Activated CD4-positive, CD25-positive, alpha-beta regulatory T cell treated with anti-CD3 and anti-CD28 coated beads, Interleukin-2, amount 50 U/mL, for 72 hours (primary cell): ENCODE data around the gene PNKP.
A peak's percentile ranks its signal among the peaks of the same experiment; 100 is the strongest.

Experiments used
- DNase-seq: peaks from one replicate; pipeline ENCODE4 v3.0.0; 2021

The PNKP gene

DNA sequence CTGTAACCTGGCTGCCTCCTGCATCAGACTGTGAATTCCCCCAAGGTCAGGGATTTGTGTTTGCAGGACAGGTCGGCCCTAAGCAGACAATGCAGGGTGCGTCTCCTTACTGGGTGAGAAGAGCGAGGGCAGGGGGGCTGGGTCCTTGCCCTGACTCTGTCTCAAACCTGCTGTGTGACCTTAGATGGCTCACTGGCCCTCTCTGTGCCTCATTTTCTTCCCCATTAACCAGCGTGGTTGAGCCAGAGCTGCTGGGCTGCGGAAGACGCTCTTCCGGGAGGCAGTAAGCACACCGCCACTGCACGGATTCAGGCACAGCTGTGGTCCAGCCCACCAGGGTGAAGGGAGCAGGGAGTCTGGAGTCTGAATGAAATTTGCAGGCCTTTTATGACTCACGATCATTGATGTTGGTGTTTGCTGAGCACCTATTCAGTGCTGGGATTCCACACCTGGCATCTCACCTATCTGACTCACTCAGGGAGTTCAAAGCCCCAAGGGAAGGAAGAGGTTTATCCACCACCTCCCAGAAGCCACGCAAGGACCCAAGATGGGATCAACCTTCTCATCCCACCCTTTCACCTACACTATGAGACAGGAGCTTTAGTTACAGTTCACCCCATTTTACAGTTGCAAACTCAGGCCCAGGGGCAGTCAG lies 7.3 kb upstream of the PNKP start:
- no peak for DNase-seq

DNA sequence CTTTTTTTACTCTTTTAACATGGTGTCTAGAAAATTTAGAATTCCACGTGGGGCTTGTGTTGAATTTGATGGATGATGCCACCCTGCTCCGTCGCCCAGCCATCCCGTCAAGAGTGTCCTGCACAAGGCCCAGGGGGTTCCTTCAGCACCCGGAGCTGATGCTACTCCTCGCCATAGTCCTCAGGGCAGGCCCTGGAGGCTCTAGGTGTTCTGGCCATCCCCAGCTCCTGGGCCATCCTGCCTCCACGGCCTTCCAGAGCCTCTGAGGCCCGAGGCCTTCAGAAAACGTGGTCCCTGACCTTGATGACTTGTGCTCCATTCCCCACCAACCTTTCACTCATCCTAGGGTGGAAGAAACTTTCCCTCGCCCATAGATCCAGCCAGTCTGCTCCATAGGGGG lies 6.5 kb upstream of the PNKP start:
- no peak for DNase-seq

DNA sequence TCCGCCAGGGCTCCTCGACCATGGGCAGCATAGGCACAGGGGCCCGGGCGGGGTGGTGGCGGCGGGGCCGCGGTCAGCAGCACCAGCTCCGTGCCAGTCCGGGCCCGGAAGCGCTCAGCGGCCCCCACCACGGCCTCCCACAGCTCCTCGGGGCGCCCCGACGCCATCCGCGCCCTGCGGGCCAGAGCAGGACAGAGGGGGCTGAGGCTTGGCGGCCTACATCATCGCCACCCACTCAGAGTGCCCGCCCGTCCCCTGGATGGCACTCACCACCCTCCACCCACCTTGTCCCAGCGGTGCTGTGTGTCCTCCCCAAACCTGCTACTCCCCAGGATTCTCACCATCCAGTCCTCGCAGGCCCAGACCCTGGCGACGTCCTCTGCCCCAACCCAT lies 5.7 kb upstream of the PNKP start:
- no peak for DNase-seq

DNA sequence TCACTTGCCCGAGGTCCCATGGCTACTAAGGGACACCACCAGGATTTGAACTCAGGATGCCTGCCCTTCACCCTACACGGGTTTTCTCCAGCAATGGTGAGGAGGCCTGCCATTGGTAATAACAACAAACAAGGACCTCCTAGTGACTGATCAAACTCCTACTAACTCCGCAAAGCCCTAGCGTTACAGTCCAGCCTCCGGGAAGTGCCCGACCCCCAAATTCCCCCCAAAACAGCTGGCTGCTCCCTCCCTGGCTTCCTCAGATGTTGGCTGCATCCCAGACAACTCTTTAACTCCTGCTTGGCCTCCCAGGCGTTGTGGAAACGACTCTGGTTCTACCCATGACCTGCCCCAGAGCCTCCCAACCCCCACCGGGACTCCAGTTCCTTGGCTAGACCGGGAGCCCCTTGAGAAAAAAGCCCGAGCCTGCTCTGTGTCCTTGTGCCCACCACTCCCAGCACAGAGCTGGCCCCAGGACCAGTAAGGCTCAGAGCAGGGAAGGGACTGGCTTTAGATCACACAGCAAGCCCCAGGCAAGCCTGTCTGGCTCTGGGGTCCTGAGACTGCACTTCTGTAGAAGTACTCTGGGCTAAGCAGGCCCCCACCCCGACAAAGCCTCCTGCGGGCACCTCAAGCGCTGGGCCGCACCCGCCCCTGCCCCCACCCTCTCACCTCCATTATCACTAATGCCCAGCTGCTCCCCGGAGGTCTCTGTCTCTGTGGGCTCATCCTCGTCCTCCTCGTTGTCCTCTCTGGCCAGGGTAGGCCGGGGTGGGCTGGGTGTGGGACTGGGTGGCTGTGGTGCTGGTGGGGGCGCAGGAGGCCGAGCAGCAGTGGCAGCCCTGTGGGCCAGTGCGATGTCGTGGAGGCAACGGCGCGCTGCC lies 5.1 kb upstream of the PNKP start:
- no peak for DNase-seq

DNA sequence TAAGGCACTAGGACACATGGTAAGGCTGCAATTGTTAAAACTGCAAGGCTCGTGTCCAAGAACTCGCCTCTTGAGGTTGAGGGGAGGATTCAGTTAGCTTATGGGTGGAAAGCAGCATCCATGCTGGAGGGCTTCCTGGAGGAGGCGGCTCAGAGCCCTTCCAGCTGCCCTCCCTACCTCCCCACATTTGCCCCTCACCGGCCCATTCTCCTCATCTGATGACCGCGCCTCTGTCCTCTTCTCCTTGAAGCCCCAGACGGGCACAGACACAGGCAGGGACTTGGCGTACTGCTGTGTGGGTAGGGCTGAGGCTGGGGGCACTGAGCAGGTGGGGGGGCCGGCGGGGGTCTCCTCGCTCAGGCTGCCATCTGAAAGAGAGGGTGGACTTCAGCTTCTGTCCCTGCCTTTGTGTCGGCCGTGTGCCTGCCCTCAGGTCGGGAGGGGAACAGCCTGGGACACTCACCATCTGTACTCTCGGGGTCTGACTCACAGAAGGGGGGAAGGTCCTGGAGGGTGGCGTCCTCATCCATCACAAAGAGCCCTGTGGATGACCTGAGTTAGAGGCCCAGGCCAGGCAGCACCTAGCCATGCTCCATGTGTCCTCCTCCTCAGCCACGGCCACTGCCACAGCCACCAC lies 4.1 kb upstream of the PNKP start:
- DNase-seq = no peak

DNA sequence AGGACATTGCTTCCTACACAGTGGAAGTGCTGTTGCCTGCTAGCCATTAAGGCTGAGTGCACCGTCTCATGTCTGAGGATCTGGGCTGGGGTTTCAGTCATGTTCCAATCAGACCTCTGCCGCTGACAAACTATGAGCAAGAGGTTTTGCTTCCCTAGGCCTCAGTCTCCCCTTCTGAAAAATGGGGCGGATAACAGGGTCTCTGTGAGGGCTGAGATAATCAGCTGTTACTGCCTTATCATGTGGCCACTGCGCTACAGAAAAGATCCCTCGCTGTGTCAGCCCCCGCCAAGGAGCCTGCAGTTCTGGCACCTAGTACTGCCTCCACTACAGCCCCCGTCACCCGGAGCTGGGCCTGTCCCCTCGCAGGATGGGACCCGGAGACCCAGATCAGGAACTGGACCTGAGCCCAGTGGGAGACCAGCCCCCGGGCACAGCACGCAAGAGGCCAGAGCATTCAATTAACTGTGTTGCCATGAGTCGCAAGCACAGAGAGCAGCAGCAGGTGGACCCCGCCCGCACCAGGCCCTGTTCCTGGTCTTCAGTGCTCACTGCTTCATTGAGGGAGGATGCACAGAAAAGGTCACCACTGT lies 3.0 kb upstream of the PNKP start:
- DNase-seq = no peak

DNA sequence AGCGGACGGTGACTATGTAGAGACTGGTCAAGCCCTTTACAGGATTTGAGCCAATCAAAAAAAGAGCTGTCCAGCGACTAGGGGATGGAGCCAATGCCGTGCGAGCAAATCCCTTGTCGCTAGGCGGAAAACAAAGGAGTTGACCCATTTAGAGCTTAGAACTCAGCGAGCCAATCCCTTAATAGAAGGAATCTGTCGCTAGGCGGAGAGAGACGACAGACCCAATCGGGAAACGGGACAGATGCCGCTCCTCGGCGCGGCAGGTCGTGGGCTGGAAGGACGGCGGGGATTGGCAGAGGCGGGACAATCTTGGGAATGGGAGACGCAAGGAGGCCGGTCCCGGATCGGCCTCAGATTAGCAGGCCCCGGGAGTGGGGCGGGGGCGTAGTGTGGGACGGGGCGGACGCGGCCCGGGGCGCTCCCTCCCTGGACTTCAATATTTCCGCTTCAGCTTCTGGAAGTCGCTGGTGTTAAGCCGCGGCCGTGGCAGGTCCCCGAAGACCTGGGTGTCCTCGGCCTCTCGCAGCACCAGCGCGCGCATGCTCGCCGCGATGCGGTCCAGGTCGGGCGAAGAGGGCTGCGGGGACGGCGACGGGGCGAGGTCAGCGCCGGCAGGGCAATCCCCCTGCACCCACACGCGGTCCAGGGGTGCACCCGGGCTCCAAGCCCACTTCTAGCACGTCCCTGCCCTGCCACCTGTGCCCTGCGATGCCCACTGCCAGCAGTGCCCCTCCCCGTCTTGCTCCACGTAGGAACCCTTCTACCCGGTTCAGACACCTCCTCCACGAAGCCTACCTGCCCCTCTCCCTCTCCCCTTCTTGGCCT lies 2.3 kb upstream of the PNKP start:
- peak; percentile 86 for DNase-seq

DNA sequence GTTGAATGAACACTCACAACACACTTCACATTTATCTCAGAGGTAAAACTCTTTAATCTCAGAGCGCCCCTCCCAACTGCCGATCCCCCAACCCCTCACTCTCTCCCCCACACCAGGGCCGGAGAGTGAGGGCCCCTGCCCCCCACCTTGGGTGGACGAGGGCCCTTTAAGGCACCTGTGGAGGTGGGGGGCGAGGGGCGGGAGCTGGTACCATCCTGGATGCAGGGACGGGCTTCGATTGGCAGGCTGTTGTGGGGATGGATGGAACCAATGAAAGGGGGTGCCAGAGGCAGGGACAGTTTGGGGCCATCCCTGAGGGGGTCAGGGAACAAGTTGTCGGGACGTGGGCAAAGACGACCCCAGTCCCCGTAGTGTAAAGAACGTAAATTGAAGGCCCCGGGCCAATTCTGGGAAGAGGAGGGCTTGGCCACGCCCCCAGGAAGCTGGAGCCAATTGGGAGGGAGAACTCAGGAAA lies 1.7 kb upstream of the PNKP start:
- DNase-seq = no peak

DNA sequence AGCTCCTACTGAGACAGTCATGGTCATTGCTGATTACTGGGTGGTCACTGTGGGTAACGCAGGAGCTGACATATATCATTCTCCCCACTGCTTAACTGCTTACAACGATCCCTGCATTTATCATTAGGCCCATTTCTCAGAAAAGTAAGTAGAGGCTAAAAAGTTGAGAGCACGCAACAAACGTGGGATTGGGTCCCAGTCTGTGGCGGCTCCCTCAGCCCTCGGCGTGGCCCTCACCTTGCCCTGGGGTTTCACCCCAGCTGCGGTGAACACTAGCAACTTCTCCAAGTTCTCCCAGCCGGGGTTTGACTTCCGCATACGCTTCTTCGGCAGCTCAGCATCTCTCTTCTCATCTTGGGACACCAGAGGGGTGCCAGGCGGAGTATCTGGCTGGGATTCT lies 2.5 kb downstream of the PNKP start:
- DNase-seq = no peak

DNA sequence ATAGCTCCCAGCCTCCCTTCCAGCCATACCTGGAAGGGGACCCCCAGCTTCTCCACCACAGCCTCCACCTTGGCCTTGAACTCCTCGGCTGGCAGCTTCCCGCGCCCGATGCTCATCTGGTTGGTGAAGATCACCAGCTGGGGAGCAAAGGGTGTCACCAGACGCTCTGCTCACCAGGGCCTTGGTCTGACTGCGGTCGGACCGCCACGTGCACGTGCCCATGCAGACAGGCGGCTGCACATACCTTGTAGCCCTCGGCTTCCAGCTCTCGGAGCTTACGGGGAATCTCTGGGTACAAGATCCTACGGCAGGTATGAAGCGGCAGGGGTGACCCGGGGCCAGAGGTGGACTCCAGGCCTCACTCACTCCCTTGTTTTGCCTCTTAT lies 3.4 kb downstream of the PNKP start:
- DNase-seq = no peak

DNA sequence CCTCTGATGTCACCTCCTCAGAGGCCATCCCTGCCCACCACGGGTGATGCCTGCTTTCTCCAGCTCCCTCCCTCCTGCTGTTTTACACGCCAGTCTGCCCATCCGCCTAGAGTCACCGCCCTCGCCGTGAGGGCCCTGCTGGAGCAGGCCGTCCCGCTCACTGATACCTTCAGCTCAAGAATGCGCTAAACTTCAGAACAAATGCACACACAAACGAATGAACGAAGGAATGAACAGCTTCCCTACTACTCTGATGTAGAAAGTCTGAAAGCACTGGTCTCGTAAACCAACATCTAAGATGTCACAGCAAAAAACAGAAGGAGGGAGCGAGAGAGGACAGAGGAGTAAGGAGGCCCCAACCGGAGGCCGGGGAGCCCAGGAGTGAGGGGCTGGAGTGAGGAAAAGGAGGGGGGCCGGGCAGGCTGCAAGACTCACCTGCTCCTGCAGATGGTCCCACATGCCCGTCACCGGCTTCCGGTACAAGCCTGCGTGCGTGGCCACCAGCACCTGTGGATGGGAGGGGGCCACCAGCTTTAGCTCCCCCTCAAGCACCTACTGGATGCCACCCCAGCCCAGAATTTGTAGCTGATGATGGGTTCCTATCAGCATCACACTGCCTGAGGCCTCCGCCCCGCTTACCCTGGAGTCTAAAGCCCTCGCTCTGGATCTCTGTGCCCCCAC lies 4.0 kb downstream of the PNKP start:
- DNase-seq = no peak

DNA sequence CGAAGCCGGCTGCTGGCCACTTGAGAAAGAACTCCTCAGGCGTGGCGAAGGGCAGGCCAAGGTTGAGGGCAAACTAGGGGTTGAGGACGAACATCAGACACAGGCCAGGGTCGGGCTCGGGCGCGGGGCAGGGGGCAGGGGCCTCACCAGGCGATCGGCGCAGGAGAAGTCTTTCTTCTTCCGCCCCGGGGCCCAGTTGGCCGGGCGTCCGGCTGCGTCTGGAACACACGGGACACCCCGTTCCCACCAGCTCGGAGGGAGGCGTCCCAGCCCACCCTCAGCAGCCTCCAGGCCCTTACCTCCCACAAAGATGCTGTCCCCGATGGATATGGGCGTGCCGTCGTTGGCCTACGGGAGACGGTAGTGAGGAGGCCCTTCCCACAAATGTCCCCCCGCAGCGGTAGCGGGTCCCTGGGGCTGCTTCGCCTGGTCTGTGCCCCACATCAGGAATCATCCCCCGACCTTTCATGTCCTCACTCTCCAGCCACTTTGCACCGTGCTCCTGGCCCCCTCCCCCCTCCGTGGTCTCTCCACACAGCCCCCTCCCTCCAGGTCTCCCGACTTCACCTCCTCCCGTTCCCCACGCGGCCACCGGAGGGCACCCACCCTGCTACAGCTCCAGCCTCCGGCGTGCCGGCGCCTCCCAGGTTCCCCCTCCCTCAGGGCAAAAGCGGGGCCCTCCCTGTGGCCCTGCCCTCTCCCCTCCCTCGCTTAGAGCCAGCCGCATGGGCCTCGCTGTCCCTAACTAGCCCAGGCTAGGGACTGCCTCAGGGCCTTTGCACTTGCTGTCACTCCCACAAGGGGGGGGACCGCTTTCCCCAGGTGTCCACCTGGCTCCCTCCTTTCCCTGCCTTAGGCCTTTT lies 4.8 kb downstream of the PNKP start:
- DNase-seq = no peak

DNA sequence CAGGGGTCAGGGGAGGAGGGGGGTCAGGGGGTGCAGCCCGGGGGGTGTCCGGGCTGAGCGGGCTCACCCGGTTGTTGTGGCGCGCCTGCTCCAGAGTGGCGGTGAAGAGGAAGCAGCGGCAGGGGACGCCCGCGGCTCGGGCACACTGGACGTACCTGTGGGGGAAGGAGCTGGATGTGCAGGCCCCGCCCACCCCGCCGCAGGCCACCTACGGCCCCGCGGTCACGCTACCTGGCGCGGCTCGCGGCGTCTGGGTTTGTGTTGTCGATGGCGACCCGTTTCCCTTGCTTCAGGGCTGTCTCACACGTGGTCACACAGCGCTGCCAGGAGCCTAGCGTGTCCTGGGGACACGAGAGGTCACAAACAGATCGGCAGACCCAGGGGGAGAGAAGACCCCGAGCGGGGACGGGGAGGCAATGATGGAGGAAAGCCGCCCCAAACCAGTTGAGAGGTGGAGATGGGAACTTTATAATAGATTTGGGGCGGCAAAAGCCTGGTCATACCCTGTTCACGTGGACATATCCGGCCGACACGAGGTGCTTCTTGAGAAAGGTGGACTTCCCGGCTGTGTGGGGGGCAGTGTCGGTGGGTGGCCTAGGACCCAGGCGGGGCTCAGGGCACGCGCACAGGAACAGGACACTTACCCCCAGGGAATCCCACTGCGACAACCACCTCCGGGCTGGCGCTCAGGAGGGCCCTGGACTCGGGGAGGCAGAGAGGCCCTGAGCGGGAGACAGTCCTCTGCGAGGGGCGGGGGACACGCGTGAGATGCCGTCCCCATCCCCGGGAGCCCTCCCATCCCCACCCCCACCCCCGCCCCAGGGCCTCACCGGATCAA lies 5.6 kb downstream of the PNKP start:
- no peak for DNase-seq

DNA sequence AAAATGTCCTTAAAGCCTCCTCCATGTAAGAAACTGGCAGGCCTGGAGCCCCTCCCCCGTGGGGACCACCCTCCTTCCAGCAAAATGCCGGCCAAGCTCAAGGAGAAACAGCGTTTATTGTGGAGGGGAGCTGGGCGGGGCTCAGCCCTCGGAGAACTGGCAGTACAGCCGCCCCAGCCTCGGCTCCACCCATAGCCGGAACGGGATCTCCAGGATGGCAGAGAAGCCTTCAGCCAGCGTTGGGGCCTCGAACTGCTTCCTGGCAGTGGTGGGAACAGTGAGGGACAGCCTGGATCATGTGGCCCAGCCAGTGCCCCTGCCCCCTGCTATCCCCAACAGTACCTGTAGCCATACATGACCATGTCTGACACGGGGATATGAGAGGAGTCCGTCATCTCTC lies 6.3 kb downstream of the PNKP start:
- no peak for DNase-seq

DNA sequence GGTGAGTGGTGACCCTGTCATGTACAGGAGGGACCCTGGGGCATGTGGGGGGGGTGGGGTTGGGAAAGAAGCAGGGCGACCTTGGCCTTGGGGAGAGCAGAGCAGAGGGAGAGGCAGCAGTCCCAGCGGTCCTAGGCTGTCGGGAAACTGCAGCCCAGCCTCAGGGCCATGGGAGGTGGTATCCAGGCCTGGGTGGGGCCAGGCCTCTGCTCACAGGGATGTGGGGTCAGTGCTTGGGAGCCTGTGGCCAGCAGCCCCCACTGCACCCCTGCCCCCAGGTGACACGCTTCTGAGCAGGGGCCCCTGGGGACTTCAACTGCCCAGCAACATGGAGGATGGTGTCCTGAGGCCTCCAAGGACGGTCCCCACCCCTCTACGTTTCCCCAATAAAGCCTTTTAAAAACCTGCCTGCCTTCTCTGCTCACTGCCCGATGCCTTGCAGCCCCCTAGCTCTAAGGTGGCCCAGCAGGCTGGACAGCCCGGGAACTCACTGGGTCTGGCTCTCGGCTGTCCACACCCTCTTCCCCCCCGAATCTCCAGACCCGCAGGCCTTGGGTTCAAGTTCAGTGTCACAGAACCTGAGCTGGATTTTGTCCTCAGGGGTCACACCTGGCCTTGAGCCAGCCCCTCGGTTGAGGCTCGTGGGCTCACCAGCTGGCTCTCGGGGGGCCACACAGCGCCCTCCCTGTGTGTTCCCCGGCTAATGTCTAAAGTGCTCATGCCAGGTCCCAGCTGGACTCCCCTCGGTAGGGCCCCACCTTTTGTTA lies 6.9 kb downstream of the PNKP start:
- DNase-seq = no peak

DNA sequence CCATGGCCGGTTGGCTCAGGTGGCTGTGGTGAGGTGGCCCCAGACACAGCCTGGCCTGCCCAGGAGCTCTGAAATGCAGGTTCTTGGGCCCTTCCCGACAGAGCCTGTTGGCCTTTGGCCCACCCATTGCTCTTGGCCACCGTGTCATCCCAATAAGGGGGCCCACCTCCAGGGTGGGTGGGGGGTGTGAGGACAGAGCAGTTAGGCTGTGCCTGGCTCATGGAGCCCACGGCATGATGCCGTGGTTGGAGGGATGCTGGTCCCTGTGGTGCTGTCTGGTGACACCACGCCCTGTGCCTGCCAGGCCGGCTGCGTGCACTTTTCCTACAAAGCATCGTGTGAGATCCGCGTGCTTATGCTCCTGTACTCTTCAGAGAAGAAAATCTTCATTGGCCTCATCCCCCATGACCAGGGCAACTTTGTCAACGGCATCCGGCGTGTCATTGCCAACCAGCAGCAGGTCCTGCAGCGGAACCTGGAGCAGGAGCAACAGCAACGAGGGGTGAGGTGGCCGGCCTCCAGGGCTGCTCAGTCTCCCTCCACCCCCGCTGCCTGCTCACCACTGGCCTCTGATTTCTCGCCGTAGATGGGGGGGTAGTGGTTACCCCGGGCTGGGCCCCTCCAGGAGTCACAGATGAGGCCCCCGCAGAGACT lies 7.6 kb downstream of the PNKP start:
- no peak for DNase-seq

DNA sequence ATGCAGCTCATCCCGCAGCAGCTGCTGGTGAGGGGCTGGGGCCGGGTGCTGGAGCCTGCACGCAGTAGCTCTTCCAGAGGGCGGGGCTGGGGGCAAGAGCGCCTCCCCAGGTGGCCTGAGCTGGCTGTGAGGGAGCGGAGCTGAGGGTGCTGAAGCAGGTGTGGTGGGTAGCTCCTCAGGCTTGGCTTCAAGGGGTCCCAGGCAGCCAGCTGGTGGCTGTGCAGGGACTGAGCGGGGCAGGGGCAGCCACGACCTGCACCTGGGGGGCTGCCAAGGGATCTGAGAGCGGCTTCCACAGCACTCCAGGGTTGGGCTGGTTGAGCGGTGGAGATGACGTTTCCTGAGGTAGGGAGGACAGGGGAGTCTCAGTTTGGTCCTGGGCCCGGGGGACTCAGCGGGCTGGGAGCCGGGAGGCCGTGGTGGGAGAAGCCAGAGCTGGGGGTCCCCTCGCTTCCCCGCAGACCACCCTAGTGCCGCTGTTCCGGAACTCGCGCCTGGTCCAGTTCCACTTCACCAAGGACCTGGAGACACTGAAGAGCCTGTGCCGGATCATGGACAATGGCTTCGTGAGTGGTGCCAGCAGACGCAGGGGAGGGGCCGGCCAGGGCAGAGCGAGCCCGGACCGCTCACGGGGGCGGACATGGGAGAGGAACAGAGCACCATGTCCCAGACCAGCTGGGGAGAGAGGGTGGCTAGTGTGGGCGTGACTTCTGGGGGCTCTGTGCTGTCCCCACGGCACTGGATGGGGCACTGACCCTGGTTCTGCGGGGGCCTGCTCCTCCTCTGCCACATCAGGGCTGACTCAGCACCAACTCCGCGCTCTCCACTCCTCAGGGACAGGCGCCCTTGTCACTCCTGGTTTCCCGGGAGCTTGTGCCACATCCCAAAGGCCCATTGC lies 9.0 kb downstream of the PNKP start:
- no peak for DNase-seq

DNA sequence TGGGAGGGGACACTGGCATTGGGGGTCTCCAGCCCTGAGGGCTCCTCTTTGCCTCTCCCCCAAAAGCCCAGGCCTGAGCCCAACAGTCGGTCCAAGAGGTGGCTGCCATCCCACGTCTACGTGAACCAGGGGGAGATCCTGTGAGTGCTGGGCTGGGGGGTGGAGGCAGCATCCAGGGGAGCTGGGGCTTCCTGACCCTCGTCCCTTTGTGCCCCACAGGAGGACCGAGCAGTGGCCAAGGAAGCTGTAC lies 9.6 kb downstream of the PNKP start:
- DNase-seq = no peak
